Hematopoietic multipotent progenitor cell treated with erythropoietin and hydrocortisone succinate and interleukin-3 and kit ligand, for 17 days (in vitro differentiated cells): ENCODE data around the gene RPS21.
A peak's percentile ranks its signal among the peaks of the same experiment; 100 is the strongest.

ENCODE experiments used
- DNase-seq: peaks from one replicate; pipeline ENCODE4 v3.0.0-alpha.2; 2015; ENCODE audit warnings: low spot score

RPS21 gene

DNA sequence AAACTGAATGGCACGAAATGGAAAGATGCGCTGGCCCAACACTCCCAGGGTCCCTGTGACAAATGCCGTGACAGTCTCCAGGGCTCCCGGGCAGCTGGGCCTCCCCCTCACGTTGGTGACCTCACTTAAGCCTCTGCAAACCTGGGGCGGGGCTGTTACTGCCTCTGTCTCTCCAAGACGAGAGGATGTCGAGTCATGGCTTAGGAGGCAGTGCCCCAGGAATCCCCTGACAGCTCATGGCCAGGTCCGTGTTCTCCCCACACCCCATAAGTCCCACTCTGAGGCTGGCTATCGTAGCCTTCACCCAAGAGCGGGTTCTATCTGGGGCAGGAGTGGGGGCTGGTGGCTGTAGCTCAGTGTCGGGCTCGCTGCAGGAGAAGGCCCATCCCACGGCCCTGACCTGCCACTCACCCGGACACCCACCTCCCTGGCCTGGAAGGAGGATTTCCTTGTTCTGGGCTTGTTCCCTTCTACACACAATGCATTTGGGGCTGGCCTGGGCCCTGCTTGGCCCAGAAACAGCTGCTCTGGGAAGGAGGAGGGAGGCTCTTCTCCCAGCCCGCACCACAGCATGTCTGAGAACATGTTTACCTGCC, 5.6 kb upstream of the RPS21 start:
- peak; percentile 32 for DNase-seq

DNA sequence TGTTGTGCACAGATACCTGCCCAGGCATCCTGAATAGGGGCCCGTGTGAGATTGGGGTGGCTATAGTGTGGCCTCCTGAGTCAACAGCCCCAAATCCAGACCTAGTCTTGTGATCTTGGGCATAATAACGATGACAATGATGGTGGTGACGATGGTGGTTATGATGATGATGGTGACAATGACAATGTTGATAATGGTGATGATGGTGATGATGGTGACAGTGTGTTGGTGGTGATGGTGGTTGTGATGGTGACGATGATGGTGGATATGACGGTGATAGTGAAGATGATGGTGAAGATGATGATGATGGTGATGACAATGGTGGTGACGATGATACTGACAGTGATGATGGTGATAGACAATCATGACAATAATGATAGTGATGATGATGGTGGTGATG, 5.1 kb upstream of the RPS21 start:
- no peak for DNase-seq

DNA sequence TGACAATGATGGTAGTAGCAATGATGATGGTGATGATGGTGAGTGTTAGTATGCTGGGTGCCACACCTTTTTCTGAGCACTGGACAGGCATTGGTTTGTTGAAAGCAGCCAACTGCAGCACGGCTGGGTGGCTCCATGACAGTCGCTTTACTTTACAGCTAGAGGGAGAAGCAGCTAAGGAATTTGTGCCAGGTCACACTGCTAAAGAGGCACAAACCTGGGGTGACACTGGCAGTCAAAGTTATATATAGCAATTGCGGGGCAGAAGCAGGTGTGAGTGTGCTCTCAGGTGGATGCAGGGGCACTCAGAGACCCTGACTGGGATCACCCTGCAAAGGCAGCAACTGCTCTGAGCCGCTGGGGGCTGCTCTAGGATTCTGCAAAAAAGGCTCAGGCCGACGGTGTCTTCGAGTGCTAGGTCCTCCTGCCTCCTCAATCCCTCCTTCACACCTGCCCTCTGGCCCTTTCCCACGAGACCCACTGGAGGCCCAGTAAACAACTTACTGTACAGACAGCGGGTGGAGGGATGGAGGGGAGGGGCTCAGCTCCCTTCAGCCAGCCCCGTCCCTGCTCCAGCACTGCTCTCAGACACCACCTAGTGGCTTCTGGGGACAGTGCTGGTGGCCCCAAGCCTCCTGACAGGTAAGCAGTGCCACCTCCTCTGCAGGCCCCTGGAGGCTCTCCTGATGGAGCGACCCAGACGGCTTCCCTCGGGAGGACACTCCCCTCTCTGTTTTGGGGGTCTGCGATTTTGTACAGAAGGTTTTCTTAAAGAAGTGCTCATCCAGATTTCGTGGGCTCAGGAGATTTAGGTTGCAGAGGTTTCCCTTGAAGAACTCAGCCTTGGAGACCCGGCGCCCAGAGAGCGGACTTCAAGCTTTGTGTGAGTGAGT, 4.4 kb upstream of the RPS21 start:
- peak; percentile 70 for DNase-seq

DNA sequence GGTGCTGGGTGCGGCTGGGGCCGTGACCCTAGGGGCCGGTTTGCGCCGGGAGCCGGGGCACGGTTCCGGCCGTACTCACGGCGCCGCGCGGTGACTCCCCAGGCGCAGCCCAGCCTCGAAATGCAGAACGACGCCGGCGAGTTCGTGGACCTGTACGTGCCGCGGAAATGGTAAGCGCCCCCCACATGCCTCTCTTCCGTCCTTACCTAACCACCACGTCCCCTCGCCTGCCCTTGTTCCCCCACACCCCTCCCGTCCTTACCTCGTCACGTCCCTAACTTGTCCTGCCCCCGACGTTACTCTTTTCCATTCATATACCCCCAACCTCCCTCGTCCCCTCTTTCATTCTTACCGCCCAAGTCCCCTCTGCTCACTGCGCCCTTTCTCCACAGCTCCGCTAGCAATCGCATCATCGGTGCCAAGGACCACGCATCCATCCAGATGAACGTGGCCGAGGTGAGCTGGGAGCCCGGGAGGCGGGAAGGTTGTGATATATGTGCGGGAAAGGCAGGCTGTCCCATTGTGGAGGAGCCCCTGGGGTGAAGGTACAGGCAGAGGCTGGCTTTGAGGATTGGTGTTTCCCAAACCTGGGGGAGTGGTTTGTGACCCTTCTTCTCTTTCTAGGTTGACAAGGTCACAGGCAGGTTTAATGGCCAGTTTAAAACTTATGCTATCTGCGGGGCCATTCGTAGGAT, 463 bp downstream of the RPS21 start:
- DNase-seq: no peak

DNA sequence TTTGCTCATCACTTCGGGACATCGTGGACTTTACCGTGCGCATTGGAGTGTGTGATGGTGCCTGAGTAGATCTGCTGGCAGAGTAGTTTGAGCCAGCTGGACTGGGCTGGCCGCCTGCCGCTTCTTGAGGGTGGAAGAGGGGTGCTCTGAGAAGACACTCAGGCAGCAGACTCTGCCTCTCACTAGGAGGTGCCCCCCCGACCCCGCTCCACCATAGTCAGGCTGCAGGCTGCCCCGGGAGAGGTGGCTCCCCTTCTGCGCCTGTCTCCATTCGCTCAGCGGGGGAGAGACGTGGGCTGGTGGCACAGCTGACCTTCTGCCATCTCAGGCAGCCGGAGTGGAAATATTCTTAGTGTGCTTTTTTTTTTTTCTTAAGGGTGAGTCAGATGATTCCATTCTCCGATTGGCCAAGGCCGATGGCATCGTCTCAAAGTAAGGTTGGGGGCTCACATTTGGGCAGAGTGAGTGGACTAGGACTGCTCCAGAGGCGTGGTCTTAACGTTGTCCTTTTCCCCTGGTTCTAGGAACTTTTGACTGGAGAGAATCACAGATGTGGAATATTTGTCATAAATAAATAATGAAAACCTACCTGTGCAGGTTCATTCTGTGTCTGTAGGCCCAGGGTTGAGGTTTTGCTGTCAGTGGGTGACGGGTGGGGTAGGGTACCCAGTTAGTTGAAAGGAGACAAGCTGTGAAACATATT, 1.2 kb downstream of the RPS21 start:
- DNase-seq: no peak

DNA sequence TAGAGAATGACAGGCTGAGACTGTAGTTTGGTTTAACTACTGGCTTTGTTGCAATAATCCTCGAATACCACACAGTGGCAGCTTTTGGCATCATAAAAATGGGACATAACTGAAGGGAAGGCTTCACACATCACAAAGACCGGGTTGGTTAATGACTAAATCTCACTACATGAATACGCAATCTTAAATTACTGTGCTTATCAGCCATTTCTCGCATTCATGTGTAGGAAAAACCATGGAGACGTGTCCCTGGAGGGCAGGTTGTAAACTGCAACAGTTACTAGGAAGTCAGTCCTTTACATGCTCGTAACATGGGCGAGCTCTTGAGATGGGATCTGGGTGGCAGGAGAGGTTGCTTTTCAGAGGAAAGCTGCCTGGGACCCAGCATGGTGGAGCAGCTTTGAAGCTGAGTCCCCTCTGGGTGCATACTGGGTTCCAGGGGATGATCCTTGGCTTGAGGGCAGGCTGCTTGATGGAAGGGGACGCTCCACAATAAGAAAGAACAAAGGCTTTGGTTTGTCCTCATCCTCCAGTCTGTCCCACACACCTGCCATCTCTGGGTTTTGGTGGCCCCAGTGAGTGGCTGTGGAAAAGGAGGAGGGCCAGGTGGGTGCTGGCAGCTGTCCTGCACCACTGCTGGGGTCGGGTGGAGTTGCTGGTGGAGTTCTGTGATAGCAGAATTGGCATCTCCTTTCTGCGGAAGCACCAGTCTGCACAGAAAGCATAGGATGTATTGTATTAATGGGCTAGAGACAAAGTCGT, 2.1 kb downstream of the RPS21 start:
- no peak for DNase-seq

DNA sequence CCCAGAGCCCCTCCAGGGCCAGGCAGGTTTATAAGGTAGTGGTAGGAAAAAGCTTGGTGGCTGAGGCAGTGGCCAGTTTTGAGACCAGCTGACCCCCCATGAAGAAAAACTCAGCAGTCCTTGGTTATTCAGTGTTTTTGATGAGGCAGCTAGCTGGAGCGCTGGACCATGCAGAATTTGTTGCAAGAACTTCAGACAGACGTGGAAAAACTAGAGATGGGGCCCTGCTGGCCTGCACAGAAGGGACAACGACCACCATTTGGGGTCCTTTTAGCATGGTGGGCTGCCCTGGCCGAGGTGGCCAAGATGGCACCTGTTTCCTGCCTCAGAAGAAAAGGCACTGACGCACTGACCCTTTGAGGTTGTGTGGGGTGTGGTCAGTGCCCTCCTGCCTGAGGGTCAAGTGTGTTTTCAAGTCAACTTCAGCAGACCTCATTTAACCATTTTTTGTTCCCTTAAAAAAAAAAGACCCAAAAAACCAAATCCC, 2.7 kb downstream of the RPS21 start:
- DNase-seq: no peak

DNA sequence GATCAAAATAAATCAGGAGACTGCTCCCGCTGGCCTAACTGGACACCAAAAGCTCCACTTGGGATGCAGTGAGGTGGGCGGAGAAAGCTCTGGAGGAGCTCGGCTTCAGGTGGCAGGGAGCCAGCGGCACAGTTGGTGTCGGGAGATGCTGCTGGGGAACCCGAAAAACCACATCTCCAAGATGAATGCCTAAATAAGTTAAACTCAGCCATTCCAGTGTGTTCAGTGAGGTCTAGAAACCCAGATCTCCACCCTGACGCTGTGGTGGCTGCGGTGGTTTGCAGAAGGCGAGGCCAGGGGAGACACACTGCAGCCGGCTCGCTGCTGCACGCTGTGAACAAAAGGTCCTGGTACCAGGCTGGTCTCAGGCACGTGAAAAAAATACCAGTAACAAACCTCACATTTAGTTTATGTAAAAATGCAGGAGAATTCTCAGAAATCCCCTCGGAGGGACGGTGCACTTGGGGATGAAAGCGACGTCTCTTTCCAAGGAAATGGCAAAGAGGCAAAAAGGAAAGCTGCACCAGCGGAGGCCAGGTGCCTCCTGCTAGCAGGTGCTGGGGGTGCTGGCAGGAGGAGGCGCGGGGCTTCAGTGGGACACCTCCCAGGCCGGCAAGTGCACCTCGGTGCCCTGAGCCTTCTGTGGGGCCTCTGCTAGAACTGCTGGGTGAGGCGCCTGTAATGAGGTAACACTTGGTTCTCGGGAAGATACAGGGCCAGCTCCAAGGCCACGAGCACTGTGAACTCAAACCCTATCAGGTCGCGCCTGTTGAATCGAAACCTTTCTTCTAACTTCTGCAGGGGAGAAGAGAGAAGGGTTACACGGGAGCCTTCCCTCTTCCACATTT, 3.6 kb downstream of the RPS21 start:
- no peak for DNase-seq

DNA sequence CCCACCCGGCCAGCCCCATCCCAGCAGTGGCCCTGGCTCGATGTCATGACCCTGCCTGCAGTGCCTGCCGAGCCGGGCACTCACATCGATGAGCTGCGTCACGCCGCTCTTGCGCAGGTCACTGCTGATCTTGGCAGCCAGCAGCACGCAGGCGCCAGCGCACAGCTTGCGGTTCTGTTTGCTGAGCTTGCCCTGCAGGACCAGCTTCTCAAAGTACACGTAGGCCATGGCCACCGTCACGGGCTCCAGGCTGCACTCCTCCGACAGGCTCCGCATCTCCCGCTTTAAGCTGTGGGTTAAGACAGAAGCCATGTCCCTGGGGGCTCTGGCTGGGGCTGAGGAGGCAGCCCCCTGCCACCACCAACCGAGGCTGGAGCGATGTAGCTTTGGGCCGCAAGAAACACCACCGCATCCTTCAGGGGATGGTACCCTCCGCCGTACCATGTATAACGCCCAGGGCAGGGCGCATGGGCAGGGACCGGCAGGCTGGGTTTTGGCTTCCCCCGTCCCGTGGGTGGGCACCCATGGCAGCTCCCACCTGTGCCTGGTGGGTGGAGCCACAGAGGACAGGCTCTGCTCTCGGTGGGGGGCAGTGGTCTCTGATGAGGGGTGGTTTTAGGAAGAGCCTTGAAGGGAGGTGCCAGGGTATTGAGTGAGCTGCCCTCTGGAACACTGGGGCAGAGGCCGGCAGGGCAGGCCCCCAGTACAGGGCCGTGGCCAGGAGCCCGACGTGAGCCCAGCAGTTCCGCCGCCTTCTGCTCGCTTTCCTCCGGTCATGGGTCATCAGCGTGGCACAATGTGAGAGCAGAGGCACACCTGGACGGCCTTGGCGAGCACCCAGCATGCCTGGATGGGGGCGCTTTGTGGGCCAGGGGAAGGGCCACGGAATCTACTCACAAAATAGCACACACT, 4.5 kb downstream of the RPS21 start:
- DNase-seq: no peak

DNA sequence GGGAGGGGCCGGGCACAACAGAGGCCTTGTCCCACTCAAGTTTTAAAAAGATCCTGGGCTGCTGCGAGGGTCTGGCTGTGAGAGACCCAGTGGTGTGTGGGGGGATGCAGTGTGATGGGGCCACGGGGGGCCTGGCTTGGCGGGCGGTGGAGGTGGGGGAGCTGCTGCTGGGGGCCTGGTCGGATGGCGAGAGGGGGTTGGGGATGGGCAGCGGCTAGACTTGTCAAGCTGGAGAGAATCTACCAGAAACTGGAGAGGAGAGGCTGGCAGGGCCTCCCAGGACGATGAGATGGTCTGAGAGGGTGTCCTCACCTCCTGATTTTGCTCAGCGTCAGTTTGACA, 5.1 kb downstream of the RPS21 start:
- no peak for DNase-seq

DNA sequence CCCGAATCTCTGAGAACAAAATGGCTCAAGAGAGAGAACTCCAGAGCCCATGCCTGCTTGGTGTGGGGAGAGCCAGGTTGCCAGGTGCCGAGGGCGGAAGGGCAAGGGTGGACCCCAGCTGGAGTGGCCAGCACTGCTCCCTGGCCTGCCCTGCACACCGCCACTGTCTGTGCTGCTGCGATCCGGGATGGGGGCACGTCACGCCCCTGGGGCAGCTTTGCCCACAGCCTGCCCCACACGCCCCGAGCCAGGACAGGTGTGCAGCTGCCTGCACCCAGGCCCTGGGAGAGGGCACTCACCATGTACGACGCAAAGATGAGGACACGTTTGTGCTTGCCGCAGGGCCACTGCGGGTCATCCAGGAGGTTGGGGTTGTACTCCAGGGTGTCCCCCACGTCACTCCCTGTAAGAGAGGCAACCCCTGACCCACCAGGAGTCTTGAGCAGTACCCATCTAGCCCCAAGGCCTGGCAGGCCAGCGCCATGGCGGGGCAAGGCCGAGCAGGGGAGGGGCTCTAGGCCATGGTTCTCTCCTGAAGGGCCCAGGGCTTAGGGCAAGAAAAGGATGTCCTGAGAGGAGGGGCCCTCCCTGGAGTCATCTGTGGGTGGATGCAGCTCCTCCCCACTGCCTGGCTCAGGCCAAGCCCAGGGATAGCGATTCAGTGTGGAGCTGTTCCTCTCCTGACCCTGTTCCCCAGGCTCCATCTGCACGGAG, 5.9 kb downstream of the RPS21 start:
- no peak for DNase-seq

DNA sequence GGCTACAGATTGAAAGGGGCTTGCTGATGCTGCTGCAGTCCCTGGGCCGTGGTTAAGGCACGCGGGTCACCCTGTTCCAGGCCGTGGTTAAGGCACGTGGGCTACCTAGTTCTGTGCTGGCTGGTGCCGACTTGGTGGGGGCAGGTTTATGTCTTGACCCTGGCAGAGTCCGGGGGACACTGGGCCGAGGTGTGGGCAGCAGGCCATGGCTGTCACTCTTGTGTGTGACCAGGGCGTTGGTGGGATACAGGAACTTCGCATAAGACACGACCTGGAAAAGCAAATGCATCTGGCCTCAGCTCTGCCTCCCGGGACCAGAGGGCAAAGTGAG, 6.4 kb downstream of the RPS21 start:
- DNase-seq: no peak

DNA sequence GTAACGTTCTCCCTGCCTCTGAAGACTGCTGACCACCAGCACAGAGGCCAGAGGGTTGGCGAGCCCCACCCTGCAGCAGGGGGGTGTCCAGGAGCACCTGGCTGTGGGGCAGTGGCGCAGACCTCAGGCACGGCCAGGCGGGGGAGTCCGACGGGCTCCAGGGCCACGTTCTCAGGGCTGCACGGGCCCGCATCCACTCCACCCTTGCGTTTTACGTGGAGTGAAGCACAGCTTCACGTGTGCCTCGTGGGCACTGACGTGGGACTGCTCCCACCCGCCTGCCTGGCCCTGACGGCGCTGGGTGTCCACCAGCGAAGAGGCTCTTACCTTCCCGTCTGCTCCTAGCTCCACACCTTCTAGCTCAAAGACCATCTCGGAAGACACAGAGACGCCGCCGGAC, 6.9 kb downstream of the RPS21 start:
- DNase-seq: no peak

DNA sequence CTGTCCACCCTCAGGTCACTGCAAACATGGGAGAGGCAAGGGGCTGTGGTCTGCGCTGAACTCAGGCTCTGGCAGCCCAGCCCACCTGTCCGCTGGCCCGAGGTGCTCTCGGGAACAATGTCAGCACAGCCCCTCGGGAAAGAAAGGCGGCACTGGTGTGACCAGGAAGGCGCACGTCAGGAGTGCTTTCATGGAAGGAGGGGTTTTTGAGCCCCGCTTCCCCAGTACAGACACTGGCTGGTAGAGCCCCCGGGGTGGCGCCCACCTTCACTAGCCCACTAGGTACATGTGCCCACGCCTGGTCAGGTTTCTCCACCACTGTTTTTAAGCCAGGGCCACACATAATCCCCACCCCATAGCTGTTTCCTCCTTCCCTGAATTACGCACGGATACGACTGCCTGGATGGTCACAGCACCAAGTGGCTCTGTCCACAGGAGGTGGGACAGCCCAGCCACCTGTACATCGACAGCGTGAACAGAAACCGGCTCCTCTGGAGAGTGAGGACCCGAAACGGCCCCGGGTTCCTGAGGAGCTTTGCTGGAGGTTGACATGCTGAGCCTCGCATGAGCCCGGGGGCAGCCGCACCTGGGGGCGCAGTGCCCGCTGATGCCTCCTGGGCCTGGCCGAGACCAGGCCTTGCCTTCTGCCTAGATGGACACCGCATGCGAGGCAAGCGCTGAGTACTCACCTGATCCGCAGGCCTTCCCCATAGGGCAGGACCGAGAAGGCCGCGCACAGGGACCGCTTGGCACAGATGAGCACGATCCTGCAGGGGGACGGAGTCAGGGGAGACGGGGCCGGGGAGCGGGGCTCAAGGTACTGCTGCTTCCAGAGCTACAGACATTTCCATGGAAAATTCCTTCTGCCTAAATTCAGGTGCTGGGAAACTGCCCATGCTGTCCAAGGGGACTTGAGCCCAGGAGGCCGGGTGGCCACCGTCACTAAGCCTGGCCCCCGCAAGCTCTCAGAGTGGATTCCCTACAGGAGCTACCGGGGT, 7.6 kb downstream of the RPS21 start:
- DNase-seq: no peak

DNA sequence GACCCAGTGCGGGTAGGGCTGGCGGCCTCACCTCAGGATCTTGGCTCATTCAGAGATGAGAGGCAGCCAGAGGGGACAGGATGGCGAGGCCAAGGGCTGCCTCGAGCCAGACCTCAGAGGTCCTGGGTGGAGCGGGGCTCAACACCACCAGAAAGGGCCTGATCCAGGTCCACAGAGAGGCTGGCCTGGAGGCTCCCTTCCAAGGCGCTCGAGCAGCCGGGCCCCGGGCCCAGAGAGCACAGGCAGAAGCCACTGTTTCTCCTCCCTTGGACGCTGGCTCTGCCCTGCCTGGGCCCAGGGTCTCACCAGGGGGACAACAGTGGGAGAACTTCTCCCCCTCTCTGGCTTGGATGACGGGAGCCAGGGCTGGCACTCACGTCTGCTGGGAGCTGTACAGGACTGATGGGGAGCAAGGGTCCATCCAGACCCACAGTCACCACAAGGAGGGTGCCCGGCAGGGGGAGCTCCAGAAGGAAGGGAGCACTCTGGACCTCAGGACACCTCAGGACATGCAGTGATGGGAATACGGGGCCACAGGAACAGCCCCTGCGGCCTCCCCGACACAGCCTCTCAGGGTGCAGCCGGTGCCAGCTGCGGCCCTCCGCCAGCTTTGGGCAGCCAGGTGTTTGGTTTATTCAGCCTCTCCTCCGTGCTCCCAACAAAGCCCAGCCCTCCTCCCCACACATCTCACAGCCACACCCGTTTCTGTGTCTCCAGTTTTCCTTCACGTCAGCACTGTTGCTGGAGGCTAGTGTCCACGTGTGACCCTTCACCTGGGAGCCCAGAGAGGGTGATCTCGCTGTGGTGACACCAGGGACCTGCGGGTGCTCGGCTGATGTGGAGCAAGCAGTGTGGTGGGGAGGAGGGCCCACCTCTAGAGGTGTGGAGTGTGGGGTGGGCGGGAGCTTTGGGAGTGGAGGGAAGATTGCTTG, 8.7 kb downstream of the RPS21 start:
- no peak for DNase-seq

DNA sequence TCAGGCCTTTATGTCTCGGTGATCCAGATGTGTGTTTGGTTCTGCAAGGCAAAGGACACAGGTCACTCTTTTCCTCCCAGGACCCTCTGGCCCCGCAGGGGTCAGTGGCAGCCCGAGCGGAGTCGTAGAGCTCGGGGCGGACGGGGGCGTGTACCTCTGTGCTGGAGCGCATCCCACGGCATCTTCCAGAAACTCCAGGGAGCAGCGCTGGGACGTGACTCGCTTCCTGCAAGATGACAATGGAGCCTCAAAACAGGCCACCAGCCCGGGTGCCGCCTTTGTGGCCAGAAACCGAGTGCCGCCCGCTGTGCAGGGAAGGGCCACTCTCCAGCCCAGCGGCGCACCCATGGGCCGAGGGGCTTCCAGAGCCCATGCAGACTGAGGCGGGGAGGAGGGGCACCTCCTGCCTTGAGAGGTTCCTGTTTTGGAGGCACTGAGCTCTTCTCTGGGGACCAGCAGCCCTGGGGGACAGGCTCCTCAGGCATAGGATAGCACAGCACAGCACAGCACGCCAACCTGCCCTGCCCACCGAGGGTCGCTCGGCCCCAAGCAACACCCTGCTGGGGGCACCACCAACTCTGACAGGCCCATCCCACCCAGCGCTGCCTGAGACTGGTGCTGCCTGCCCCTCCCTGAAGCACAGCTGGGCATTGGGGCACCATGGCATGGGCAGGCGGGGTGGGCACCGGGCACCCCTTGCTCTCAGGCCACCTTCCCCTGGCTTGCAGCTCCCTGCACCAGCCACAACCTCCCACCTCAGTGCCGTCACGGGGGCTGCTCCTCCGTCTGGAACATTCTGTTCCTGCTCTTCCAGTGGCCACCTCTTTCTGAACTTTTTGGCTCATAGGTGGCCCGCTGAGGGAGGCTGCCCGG, 9.7 kb downstream of the RPS21 start:
- no peak for DNase-seq
